Measurements from ENCODE around the gene C6orf136. TPM values are rescaled to one million over a fixed set of nuclear protein-coding genes. Genes with fewer than 3 reads are reported as not detected.

Gene C6orf136
- total and polyA plus RNA-seq, 7 experiments from 2014 or later: 12.3 to 38.0 (median 29.5) TPM

GRCh38 chr6:30670760-30671527 is 24.0 kb downstream of the C6orf136 start:
- Histone ChIP-seq H3K4me3 (ENCODE audit: low read length) (no peak overlapping the region), H3K27ac (ENCODE audit: low read depth, low read length) (peak overlapping the region; percentile 77), H3K9me3 (ENCODE audit: control insufficient read depth in 2 of 3, low read length in 3 of 3) (no peaks in the 10 kb centered on the region), H3K27me3 (ENCODE audit: control insufficient read depth in 2 of 2, insufficient read depth in 2 of 2, low read length in 2 of 2) (no peaks in the 10 kb centered on the region), H3K4me1 (ENCODE audit: control insufficient read depth in 2 of 2, insufficient read depth in 2 of 2, low read length in 2 of 2) (peaks cover 8 to 15% of the 10 kb centered on the region in 2 donors), H3K36me3 (ENCODE audit: control insufficient read depth in 2 of 3, insufficient read depth in 3 of 3, low read length in 3 of 3) (peaks cover under 1 to 45% (median 13%) of the 10 kb centered on the region in 3 experiments)
- POLR2A ChIA-PET: interaction anchor here (0.6 to 15.7 kb wide), 5 partner anchors 11 to 907 kb away, joined by 3 to 499 read pairs (median 12); partner anchors contain the start of genes MDC1, MRPS18B and TUBB
- peaks cover 23 to 49% (median 37%) of the 10 kb centered on the region in 7 donors for H3K4me1 Mint-ChIP-seq
- DNase-seq (no peak), ATAC-seq (no peak)
- CTCF ChIA-PET: interaction anchor here (2.0 kb wide), 1 partner anchor 51 kb away, joined by 18 read pairs; no protein-coding TSS in a partner anchor
- H3K4me3 Mint-ChIP-seq: peak overlapping the region; percentile 77 to 94 (median 89)
- H3K27ac Mint-ChIP-seq: peak overlapping the region in 7 of 9 donors; percentile 20 to 74 (median 65)
- intact Hi-C loops (cut with micrococcal nuclease): loop anchor here in 1 of 2 donors (10.0 kb wide), 1 partner anchor 216 kb away; no protein-coding TSS in a partner anchor
- no peaks in the 10 kb centered on the region for H3K27me3 Mint-ChIP-seq
- H3K9me3 Mint-ChIP-seq: peaks cover 0 to 5% (median 0%) of the 10 kb centered on the region in 11 donors
- H3K36me3 Mint-ChIP-seq: peaks cover under 1 to 26% (median 18%) of the 10 kb centered on the region in 5 donors

- intact Hi-C loops (cut with micrococcal nuclease): loop anchor here (1.0 to 10.0 kb wide), 9 partner anchors 10 to 218 kb away; partner anchors contain the start of genes ATAT1 (in 2 of the 2), C6orf136 (in 2 of the 2), MRPS18B (in 2 of the 2) and PPP1R10 (in 2 of the 2)
- peaks cover 8 to 15% of the 10 kb centered on the region in 2 donors for H3K4me1 ChIP-seq (ENCODE audit: control insufficient read depth in 2 of 2, insufficient read depth in 2 of 2, low read length in 2 of 2)
- ChIA-PET POLR2A (interaction anchor here (0.5 to 15.7 kb wide), 12 partner anchors 8 to 156 kb away, joined by 3 to 499 read pairs (median 4); partner anchors contain the start of genes ABCF1, MDC1, MRPS18B and TUBB), CTCF (interaction anchor here (0.5 to 2.0 kb wide), 19 partner anchors 18 to 410 kb away, joined by 3 to 18 read pairs (median 4); partner anchors contain the start of genes MDC1 and NRM)
- peak within 1 kb of the TSS; percentile 74 for H3K4me3 ChIP-seq (ENCODE audit: low read length)
- DNase-seq (peak; percentile 65 to 85 (median 83)), ATAC-seq (peak; percentile 93)
- H3K9me3 ChIP-seq (ENCODE audit: control insufficient read depth in 2 of 3, low read length in 3 of 3): no peaks in the 10 kb centered on the region
- no peaks in the 10 kb centered on the region for H3K27me3 Mint-ChIP-seq
- H3K36me3 ChIP-seq (ENCODE audit: control insufficient read depth in 2 of 3, insufficient read depth in 3 of 3, low read length in 3 of 3): peaks cover 7 to 46% (median 28%) of the 10 kb centered on the region in 3 experiments
- peak within 1 kb of the TSS; percentile 87 to 94 (median 91) for H3K4me3 Mint-ChIP-seq
- H3K9me3 Mint-ChIP-seq: peaks cover 0 to 5% (median 0%) of the 10 kb centered on the region in 11 donors
- H3K4me1 Mint-ChIP-seq: peaks cover 28 to 46% (median 43%) of the 10 kb centered on the region in 7 donors
- H3K36me3 Mint-ChIP-seq: peaks cover 4 to 28% (median 23%) of the 10 kb centered on the region in 5 donors
- peak within 1 kb of the TSS; percentile 70 to 93 (median 91) for H3K27ac Mint-ChIP-seq
- peak within 1 kb of the TSS; percentile 77 for H3K27ac ChIP-seq (ENCODE audit: low read depth, low read length)
- no peaks in the 10 kb centered on the region for H3K27me3 ChIP-seq (ENCODE audit: control insufficient read depth in 2 of 2, insufficient read depth in 2 of 2, low read length in 2 of 2)
Observed at GRCh38 chr6:30672445-30673253, 25.7 kb downstream of the C6orf136 start, which contains the start of gene DHX16. Gene DHX16, minus strand, starts transcription at chr6:30673006. Its CDS starts 165 bp downstream, at chr6:30672841.

DNA sequence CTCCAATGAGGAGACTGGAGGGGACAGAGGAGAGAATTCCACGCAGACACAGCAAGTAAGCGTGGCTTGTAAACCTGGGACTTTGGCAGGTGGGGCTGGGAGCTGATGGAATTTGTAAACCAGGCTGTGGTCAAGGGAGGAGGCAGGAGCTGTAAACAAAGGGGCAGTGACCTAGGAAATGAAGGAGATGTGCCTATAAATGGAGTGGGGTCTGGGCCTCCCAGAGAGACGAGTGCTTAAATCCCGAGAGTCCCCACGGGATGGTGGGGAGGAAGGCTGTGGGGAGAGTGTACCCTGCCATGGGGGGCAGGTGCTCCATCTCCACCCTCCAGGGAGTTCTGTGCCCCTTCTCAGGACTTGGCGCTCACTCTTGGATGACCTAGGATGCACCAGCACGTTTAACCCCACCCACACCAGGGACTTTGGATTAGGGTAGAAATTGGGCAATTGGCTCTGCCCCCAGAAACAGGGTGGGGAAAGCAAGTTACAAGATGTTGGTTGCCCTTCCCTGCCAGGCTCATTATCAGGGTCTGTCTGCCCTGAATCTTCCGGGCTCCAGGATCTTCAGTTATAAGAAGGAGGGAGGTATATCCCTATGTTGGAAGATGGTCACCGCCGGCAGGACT is 29.8 kb downstream of the C6orf136 start:
- Histone ChIP-seq H3K4me1 (ENCODE audit: control insufficient read depth in 2 of 2, insufficient read depth in 2 of 2, low read length in 2 of 2) (peaks cover 9 to 29% of the 10 kb centered on the region in 2 donors), H3K9me3 (ENCODE audit: control insufficient read depth in 2 of 3, low read length in 3 of 3) (no peaks in the 10 kb centered on the region), H3K27ac (ENCODE audit: low read depth, low read length) (peak overlapping the region; percentile 33), H3K36me3 (ENCODE audit: control insufficient read depth in 2 of 3, insufficient read depth in 3 of 3, low read length in 3 of 3) (peaks cover 10 to 37% (median 28%) of the 10 kb centered on the region in 3 experiments), H3K27me3 (ENCODE audit: control insufficient read depth in 2 of 2, insufficient read depth in 2 of 2, low read length in 2 of 2) (no peaks in the 10 kb centered on the region), H3K4me3 (ENCODE audit: low read length) (no peak overlapping the region)
- H3K9me3 Mint-ChIP-seq: peaks cover 0 to 5% (median 0%) of the 10 kb centered on the region in 11 donors
- CTCF ChIA-PET: interaction anchor here (1.5 to 2.9 kb wide), 4 partner anchors 46 to 132 kb away, joined by 7 to 48 read pairs (median 14); no protein-coding TSS in a partner anchor
- peaks cover 24 to 55% (median 48%) of the 10 kb centered on the region in 7 donors for H3K4me1 Mint-ChIP-seq
- peak overlapping the region in 4 of 10 donors; percentile 15 to 77 (median 28) for H3K4me3 Mint-ChIP-seq
- intact Hi-C loops (cut with micrococcal nuclease): loop anchor here in 1 of 2 donors (5.0 to 10.0 kb wide), 2 partner anchors 222 to 411 kb away; no protein-coding TSS in a partner anchor
- POLR2A ChIA-PET: interaction anchor here (0.9 to 15.7 kb wide), 2 partner anchors 11 to 42 kb away, joined by 3 to 499 read pairs; partner anchors contain the start of genes MDC1 and TUBB
- DNase-seq: no peak
- no peak for ATAC-seq
- no peaks in the 10 kb centered on the region for H3K27me3 Mint-ChIP-seq
- H3K27ac Mint-ChIP-seq: peak overlapping the region in 8 of 9 donors; percentile 10 to 91 (median 64)
- H3K36me3 Mint-ChIP-seq: peaks cover 8 to 42% (median 22%) of the 10 kb centered on the region in 5 donors

DNA sequence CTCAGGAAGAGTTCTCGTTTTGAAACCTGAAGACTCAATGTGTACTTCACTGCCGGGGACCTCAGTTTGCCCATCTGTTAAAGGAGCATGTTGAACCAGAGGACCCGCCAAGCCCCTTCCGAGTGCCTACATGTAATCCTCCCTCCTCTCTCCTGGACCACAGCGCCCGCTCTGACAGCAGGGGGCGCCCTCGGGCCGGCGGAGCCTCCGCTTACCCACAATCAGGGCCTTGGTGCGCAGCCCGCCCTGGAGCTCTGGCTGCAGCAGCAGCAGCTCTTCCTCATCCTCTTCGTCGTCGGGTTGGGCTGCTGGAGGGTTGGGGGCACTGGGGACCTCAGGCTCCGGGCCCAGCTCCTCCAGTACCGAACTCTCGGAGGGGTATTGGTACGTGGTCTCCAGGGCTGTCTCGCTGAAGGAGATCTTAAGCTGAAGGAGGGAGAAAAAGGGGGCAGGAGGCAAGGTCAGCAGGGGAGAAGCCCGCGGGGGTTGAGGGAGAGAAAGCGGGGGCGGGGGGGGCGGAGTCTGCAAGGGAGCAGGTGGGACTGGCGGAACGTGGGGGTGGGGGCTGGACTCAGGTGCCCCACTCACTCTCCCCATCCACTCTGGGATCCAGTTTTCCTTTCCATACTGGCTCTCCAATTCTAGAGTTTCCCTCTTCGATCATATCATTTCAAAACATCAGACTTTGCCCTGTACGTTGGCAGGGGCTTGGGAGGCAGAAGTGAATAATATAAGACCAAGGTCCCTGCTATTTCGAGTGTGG is 32.2 kb downstream of the C6orf136 start:
- DNase-seq: peak; percentile 86 to 97 (median 92)
- ChIA-PET CTCF (interaction anchor here (0.6 to 8.9 kb wide), 21 partner anchors 8 to 408 kb away, joined by 3 to 304 read pairs (median 4); partner anchors contain the start of genes MDC1, MRPS18B, NRM and PPP1R10), POLR2A (interaction anchor here (0.5 to 15.7 kb wide), 12 partner anchors 8 to 1840 kb away, joined by 3 to 499 read pairs (median 7); partner anchors contain the start of genes GNL1, MDC1, MRPS18B and NRM)
- Mint-ChIP-seq H3K4me3 (peak overlapping the region; percentile 90 to 100 (median 97)), H3K4me1 (peaks cover 20 to 47% (median 38%) of the 10 kb centered on the region in 7 donors), H3K27ac (peak overlapping the region; percentile 85 to 99 (median 97)), H3K27me3 (no peaks in the 10 kb centered on the region), H3K36me3 (peaks cover 12 to 65% (median 31%) of the 10 kb centered on the region in 5 donors), H3K9me3 (peaks cover 0 to 3% (median 0%) of the 10 kb centered on the region in 11 donors)
- H3K36me3 ChIP-seq (ENCODE audit: control insufficient read depth in 2 of 3, insufficient read depth in 3 of 3, low read length in 3 of 3): peaks cover 10 to 46% (median 28%) of the 10 kb centered on the region in 3 experiments
- H3K9me3 ChIP-seq (ENCODE audit: control insufficient read depth in 2 of 3, low read length in 3 of 3): no peaks in the 10 kb centered on the region
- H3K4me3 ChIP-seq (ENCODE audit: low read length): peak overlapping the region; percentile 98
- peaks cover 5 to 24% of the 10 kb centered on the region in 2 donors for H3K4me1 ChIP-seq (ENCODE audit: control insufficient read depth in 2 of 2, insufficient read depth in 2 of 2, low read length in 2 of 2)
- peak; percentile 65 for ATAC-seq
- no peaks in the 10 kb centered on the region for H3K27me3 ChIP-seq (ENCODE audit: control insufficient read depth in 2 of 2, insufficient read depth in 2 of 2, low read length in 2 of 2)
- intact Hi-C loops (cut with micrococcal nuclease): loop anchor here (1.0 to 10.0 kb wide), 5 partner anchors 43 to 408 kb away; no protein-coding TSS in a partner anchor
- peak overlapping the region; percentile 95 for H3K27ac ChIP-seq (ENCODE audit: low read depth, low read length)

All from naive thymus-derived CD4-positive, alpha-beta T cell (primary cell).